Raji (cell line): ENCODE measurements around the gene TRIM67.

ENCODE experiments used
- POLR2A ChIP-seq: IDR thresholded peaks from 2 replicates; pipeline ENCODE4 v1.6.1; 2011; ENCODE audit warnings: low read depth, low read length, control low read depth; ENCODE audit not compliant: insufficient read depth

TRIM67 gene

GRCh38 chr1:231155808-231156207, 6.0 kb upstream of the TRIM67 start:
- TF ChIP-seq POLR2A, result no peak

- no peak for TF ChIP-seq POLR2A
Observed at GRCh38 chr1:231157311-231157710, 4.5 kb upstream of the TRIM67 start.

GRCh38 chr1:231159202-231159962, 2.5 kb upstream of the TRIM67 start:
- TF ChIP-seq POLR2A, result no peak

- no peak for TF ChIP-seq POLR2A
Observed at GRCh38 chr1:231159963-231160761, 1.7 kb upstream of the TRIM67 start.

- no peak for TF ChIP-seq POLR2A
Observed at GRCh38 chr1:231160895-231161666, 777 bp upstream of the TRIM67 start.

GRCh38 chr1:231162297-231162969, 575 bp downstream of the TRIM67 start:
- no peak for TF ChIP-seq POLR2A

GRCh38 chr1:231162970-231163829, 1.3 kb downstream of the TRIM67 start:
- TF ChIP-seq POLR2A, result no peak

GRCh38 chr1:231163830-231164427, 2.1 kb downstream of the TRIM67 start:
- TF ChIP-seq POLR2A, result no peak

- no peak for TF ChIP-seq POLR2A
Observed at GRCh38 chr1:231165371-231165770, 3.5 kb downstream of the TRIM67 start.

- no peak for TF ChIP-seq POLR2A
Observed at GRCh38 chr1:231166398-231166797, 4.5 kb downstream of the TRIM67 start.

- no peak for TF ChIP-seq POLR2A
Observed at GRCh38 chr1:231170875-231171274, 9.0 kb downstream of the TRIM67 start.

- TF ChIP-seq POLR2A, result no peak
Observed at GRCh38 chr1:231171623-231172197, 9.9 kb downstream of the TRIM67 start.

GRCh38 chr1:231172411-231172810, 10.6 kb downstream of the TRIM67 start:
- TF ChIP-seq POLR2A, result no peak
